Testis (tissue), 2 donors: Measurements from ENCODE around the gene LDHD.

Experiments used
- POLR2A ChIP-seq: fragments of 450-650 bp; IDR thresholded peaks from one replicate; pipeline ENCODE4 v1.6.1; 2017; ENCODE audit warnings: antibody characterized with exemption, mild to moderate bottlenecking, moderate library complexity
- TF ChIP-seq, protein P1 (sequence below), 3 experiments: fragments of 450-650 bp in 2 of 3; fragments of 200-600 bp in 1 of 3; sonication (generic) in 1 of 3; IDR thresholded peaks; one replicate each; pipeline ENCODE4 v1.5.1; 2016 to 2019; ENCODE audit warnings: antibody characterized with exemption in 3 of 3, mild to moderate bottlenecking in 2 of 3, moderate library complexity in 1 of 3

DNA sequence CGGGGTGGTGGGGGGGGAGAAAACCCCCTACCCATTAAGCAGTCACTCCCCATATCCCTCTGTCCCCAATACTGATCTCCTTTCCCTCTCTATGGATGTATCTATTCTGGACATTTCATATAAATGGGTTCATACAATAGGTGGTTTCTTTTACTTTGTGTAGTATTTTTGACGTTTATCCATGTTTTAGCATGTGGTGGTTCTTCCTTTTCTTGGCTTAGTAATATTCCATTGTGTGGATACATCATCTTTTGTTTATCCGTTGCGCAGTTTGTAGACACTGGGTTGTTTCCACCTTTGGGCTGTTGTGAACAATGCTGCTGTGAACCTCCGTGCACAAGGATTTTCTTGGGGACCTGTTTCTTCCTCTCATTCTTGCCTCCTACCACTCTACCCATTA is 12.6 kb downstream of the LDHD start:
- TF ChIP-seq, protein P1, sequence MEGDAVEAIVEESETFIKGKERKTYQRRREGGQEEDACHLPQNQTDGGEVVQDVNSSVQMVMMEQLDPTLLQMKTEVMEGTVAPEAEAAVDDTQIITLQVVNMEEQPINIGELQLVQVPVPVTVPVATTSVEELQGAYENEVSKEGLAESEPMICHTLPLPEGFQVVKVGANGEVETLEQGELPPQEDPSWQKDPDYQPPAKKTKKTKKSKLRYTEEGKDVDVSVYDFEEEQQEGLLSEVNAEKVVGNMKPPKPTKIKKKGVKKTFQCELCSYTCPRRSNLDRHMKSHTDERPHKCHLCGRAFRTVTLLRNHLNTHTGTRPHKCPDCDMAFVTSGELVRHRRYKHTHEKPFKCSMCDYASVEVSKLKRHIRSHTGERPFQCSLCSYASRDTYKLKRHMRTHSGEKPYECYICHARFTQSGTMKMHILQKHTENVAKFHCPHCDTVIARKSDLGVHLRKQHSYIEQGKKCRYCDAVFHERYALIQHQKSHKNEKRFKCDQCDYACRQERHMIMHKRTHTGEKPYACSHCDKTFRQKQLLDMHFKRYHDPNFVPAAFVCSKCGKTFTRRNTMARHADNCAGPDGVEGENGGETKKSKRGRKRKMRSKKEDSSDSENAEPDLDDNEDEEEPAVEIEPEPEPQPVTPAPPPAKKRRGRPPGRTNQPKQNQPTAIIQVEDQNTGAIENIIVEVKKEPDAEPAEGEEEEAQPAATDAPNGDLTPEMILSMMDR (IDR thresholded peaks at IDR 0.05): no peak
- TF ChIP-seq POLR2A: no peak
